Left kidney (tissue), 2 donors: ENCODE results near the gene TTC28. TPM values are rescaled to one million over a fixed set of nuclear protein-coding genes. Genes with fewer than 3 reads are reported as not detected.

ENCODE experiments used
- DNase-seq: peaks from one replicate; pipeline ENCODE4 v3.0.0-alpha.2; 2013
- polyA plus RNA-seq: library from polyadenylated mRNA; unstranded; fragments of 120-200 nt; gene quantifications from one replicate; pipeline ENCODE4 v1.2.1, GENCODE V29; 2013; ENCODE audit not compliant: insufficient read length

The TTC28 gene
- polyA plus RNA-seq, 1 donor = 45.8 TPM

DNA sequence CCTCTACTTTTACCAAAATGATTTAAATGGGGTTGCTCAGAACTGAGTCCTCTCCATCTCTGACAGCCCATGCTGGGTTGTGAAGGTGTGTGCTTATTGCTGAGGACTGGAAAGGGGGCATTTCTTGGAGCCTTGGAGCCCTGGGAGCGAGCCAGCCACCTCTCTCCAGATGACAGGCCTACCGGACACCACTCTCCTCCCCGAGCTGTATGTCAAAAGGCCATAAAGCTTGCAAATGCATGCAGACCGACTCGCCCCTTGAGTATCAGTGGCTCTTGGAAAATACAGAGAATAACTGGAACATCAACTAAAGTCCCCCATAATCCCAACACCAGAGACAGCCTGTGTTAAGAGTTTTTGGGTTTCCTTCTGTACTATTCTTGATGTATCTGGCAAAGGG, 692.7 kb downstream of the TTC28 start:
- no peak for DNase-seq

DNA sequence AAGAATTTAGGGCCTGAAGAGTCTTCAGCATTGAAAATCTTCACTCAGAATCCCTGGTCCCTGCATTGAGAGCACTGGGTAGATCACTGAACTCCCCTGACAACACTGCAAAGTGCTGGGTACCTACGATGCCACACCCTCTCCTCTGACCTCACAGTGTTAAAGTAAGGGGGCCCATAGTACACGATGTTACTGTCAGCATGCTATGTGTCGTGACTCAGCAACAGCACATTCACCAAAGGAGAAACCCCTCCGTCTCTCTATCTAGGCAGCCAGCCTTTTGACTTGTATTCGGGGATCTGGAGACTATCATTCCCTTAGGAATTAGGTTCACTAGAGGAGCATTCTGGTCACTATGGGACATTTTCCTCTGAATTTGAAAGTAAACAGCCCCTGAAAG, 693.2 kb downstream of the TTC28 start:
- DNase-seq = no peak

DNA sequence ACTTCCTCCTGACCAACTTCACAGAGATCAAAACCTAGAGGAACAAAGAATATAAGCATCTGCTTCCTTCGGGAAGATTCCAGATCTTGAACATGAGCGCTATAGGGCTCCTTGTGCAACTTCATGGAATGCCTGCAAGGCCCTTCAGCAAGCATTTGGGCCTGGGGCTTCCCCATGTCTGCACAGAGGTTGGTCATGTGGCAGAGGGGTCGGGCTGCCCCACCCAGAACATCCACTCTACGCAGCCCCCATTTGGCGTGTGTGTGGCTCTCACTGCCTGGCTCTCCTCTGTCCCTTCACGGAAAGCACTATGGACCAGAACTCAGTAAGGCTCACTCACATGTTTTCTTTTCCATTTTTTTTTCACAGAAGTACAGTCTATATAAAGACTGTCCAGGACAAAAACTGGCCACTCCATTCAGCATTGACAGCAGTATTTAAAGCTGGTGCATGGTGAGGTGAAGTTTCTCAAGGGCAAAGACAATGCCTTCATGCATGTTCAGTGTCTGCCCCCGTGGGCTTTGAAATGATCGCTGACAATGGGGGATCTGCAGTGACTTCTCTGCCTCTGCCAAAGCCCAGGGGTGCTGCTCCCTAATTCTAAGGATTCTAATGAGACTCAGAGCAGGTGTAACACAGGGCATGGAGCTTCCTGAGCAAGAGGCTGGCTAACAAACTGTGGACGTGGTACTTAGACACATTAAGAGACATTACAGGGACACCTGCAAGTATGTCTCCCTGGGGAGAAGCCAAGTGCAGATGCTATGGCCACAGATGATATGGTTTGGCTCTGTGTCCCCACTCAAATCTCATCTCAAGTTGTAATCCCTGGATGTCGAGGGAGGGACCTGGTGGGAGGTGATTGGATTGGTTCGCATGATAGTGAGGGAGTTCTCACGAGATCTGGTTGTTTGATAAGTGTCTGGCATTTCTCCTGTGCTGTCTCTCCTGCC, 694.0 kb downstream of the TTC28 start:
- DNase-seq = no peak

DNA sequence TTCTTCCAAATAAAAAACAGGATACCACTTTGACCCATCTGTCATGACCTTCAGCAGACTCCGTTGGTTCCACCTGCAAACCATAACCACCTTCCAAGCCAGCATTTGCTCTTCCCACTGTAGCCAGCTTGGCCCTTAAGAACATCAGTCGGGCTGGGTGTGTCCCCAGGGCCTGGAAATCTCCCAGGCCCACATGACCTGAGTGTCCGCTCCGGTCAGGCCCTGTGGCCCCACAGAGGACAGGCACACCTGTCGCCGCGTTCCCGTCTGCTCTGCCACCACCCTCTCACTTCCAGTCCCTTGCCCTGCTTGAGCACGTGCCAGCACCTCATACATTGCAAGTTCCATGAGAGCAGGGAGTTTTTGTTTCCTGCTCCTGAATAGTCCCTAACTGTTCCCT, 694.9 kb downstream of the TTC28 start:
- DNase-seq = no peak

DNA sequence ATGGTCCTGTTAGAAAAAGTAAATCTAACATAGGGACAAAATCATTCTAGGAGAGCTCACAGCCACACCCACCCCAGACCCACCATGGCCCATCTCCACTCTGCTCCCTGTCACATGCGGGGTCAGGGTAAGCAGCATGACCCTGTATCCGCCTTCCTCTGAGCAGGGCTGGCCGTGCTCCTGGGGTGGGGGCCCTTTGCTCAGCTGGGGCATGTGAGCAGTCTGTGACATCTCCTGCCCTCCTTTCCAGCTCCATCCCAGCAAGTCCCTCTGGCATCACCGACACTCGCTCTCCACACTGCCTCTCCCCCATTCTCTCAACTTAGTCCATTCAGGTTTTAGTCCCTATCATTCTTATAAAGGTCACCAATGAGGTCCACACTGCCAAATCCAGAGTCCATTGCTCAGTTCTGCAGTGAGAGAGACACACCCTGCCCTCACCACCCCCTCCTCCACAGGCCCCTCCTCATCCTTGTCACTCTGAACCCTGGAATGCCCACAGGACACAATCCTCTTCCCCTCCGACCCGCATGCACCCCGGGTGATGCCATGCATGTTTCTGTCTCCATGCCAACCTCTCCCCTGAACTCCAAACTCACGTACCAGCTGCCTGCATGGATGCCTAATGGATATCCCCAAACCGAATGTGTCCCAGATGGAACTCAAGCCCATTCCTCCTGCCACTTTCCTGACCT, 695.5 kb downstream of the TTC28 start:
- DNase-seq = no peak

DNA sequence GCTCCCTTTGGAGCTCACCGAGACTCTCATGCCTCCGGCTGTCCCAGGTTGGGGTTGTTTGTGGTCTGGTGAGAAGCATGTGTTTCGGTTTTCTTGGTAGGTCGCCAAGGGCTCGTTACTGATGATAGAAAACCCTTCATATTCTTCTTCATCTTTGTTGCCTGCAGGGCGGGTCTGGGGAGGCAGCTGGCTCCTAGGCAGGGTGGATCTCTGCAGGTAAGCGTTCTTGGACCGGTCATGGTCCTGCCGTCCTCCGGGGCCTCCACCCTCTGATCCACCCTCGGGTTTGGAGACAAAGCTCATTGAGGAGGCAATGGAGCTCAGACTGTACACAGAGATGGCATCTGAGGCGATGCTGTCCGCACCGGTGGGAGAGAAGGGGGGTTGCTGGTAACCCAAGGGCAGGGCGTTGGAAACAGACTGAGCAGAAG, 696.3 kb downstream of the TTC28 start:
- DNase-seq = no peak

DNA sequence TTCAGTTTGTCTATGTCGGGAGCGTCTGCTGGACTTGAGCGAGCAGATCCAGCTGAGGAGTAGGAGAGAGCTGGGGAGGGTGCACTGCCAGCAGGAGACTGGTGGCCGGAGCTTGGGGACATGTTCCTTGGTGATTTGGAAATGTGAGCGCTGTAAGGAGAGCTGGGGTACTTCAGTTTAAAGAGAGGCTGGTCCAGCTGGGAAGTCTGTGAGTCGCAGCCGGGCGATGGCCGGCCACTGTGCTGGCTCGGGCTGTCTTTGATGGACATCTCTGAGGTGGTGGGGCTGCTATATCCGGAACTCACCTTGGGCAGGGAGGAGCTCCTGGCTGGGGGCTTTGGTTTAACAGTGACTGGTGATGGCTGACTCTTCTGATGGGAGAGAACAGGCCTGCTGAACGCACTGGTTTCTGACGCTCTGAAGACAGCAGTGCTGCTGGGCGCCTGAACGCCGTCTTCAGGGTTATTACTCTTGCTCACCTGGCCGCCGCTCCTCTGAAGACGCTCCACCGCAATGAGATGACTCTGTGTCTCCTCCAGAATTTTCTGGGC, 696.9 kb downstream of the TTC28 start:
- no peak for DNase-seq

DNA sequence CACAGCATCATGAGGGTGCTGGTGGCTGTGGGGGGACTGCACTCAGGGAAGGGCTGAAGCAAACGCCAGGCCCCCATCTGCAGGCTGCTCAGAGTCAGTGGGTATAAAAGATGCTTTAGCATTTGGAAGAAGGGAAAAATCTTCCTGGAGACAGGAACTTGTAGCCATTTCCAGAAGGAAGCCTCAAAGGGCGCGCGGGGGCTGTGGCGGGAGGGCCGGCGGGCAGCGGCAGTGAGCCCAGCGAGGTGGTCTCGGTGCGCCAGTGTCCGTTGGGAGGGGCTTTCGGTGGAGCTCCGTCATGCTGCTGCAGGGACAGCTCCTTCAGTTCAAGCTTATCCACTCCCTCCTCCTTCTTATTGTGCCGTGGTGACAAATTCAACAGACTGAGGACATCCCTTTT, 697.5 kb downstream of the TTC28 start:
- DNase-seq = no peak

DNA sequence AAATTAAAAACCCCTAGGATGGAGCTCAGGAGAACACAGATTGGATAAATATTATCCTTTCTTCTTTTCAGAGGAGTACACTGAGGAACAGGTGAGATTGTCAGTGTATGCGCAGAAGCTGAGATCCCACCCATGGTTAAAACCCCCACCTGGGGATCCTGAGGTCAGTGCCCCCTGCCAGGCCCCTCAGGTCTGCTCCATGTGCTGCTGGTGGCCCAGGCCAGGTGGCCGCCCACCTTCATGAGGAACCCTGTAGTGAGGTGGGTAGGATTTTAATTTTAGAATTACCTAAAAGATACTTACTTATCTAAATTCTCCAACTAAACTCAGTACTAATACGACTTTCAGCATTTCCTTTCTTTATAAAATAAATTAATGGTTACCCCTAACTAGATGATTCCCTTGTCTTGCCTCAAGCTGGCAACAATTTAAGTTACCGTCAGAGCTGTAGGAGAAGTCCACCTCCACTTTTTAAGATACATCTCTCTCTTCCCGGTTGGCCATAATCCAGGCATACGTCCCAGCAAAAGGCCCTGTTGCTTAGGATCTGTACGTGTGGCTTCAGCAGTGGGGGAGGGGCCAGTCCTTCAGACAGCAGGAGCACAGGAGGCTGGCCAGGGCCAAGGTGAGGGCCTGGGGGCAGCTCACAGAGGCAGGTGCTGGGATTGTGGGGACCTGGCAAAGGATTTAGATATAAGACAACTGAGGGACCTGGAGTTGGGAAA, 699.1 kb downstream of the TTC28 start:
- DNase-seq = no peak

DNA sequence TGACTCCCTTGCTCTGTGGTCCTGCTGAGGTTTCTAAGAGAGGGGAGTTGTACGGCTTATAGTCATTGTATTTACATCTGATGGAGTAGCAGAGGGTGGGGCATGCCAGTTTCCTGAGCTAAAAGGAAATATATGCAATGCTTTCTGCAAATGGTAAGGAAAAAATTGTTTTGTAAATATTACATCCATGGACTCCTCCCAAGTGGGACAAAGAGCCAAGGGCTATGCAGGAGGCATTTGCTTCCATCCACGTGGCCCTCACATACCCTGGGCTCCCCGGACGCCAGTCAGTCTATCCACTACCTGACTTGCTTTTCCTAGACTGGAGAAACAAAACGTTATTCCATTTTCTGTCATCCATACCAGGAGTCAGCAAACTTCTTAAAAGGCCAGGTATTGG, 700.8 kb downstream of the TTC28 start:
- no peak for DNase-seq

DNA sequence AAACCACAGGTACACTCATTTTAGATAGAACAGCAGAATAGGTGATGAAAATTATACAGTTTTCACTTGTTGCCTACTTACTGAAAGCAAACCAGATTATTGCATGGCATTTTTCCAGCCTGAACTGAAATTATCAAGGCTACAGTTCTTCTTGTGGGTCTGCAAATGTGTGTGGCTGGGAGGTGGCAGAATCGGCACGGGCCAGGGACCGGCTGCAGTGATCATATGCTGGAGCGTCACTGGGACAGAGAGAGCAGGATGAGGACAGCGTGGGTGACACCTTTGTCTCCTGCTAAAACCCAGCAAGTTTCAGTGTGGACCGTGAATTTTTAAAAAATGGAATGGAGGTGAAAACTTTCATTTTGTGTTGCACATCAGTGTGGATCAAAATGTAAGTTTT, 701.3 kb downstream of the TTC28 start:
- no peak for DNase-seq

DNA sequence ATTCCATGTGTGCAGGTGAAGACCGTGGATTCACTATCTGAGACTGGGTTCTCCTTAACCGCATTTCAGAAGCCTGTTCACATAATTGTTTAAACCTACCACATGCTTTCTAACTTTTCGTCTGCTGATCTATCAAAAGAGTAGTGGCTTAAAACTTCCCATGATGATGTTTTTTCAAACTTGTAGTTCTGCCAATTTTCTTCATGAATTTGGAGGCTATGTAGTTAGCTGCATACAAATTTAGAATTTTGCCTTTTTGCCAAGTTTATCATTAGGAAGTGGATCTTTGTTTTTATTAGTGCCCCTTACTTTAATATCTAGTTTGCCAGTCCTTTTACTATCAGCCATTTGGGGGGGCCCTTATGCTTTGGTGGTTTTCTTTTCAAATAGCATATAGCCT, 703.1 kb downstream of the TTC28 start:
- no peak for DNase-seq

DNA sequence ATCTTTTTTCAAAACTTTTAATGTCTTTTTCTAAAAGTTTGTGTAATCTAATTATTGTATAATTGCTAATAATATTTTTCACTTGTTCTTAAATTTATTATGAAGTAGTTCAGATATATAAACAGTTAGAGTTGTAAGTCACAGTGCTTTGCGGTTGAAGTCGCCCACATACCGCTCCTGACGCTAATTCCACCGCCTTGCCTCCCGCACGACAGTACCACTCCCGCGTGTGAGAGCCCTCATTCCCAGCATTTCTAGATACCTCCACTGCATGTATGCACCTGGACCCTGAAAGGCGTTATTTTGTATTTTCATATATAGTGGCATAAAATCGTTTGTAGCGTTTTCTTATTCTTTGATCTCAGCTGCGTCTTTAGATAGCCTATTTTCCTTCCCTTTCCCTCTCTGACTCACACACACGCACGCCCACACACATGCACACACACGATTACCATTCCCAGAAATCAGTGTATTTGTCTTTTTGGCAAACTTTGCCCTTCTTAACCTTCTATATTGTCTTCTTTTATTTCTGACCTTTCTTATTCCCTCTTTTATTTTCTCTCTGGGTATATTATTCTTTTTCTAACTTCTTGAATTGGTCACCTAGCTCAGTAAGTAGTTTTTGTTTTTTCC, 704.1 kb downstream of the TTC28 start:
- DNase-seq = no peak

DNA sequence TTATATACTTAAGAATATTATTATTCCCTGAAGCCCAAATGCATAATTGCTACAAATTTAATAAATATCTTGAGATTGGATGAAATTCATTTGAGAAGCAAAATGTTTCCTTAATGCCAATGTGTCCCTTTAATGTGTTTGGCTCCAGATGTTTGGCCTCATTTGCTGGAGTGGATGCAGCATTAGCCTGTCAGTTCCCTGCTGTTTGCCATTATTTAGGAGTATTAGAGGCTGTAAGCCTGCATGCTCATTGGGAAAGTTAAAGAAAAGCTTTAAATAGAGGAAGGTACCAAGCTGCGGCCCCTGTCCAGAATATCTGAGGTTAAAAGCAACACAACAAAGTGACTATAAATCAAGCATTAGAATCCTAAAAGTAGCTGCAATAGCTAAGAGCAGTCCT, 705.8 kb downstream of the TTC28 start:
- DNase-seq = no peak

DNA sequence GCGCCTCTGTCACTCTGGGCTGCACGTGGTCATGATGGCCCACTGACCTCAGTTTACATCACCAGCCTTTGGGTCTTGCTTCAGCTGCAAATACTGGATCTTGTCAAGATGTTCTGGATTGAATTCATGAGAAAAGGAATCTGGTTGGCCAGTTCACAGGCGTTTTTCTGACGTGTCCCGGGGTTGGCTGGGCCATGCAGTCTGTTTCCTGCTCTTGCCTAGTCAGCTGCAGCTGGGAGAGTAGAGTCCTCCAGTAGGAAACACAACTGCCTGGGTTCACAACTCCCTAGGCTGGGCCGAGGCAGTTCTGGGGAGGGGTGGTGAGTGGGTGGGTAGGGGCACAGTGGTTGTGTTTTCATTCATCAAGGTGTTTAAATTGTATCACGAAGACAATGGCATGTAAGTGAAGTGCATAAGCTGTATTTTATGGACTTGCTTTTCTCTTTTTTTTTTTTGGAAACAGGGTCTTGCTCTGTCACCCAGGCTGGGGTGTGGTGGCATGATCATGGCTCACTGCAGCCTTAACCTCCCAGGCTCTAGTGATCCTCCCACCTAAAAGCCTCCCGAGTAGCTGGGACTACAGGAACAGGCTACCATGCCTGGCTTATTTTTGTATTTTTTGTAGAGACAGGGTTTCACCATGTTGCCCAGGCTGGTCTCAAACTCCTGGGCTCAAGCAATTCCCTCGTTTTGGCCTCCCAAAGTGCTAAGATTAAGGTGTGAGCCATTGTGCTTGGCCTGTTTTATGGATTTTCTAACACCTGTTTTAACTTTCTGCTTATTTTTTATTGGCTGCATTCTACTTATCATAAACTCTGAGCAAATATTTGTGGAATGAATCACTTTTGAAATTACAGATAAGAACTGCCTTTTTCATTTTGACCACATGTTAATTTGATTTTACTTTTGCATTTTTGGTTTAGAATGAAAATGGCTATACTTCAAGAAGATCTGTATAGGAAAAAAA, 706.6 kb downstream of the TTC28 start:
- DNase-seq = no peak

DNA sequence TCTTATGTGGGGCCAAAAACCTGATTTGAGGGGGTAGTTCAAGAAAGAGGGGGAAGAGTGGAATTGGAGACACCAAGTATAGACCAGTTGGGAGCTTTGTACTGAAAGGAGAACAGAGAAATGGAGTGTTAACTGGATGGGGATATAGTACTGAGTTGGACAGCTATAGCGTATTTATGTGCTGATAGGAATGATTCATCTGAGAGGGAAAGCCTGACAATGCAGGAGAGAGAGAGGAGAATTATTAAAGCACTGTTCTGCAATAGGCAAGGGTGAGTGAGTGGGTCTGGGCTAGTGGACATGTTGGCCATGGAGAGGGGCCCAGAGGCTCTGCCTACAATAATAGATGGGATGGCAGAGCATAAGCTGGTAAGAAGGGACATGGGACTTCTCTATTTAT, 707.7 kb downstream of the TTC28 start:
- no peak for DNase-seq

DNA sequence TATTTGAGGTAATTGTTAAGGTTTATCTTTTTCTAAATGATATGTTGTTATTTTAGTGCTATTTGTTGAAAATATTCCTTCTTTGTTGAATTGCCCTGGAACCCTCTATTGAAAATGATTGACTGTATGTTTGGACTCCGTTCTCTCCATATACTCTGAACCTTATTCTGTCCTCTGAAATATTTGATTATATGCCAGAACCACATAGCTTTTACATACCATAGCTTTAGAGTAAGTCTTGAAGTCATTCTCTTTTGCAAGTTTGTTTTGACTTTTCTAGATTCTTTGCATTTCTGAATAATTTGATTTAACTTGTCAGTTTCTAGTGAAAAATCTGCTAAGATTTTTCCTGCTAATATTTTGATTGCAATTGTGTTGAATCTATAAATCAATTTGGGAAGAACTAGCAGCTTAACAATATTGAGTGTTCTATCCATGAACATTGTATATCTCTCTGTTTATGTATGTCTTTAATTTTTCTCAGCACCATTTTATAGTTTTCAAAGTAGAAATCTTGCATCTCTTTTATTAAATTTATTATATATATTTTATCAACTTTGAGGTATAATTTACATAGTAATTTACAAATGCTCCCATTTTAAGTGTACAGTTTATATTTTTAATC, 708.9 kb downstream of the TTC28 start:
- DNase-seq = no peak

DNA sequence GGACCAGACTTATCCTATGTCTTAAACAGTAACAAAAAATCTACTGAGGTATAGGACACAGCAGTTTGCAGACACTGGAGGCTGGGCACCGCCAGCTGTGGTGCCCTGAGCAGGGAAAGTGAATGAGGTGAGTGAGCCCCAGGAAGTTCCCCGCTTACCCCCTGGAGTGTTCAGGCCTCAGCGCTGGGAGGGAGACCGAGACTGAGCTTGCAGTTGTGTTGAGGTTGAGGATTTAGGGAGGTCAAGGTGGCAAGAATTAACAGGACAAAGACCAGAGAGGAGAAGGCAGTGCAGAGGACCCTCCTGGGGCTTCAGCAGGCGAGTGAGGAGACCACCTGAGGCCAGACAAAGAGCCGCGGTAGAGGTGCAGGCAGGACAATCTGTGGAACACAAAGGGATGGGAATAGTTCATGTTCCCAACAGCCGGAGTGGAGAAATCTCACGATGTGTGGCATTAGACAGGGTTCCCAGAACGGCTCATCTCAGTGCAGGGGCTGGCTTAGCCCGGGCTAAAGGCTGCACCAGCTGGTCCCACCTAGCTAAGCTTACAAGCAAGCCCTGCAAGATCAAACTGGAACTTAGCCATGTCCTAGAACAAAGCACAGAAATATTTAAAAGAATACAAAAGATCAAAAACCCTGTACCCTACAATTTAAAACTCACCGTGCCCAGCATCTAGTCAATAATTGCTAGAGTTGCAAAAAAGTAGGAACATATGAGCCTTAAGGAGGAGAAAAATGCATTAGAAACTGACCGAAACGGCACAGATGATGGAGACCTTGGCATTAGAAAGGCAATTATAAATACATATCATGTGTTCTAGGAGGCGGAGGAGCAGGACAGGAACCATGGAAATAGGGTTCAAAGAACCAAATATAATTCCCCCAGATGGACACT, 713.2 kb downstream of the TTC28 start:
- DNase-seq = no peak
